DND-41 (cell line): ENCODE data around the gene UCP1.

Source experiments
- ATAC-seq: fragments of 200-7000 bp; cut with Tn5 transposase; 3 replicates; pipeline ENCODE4 v1.9.1; 2021; ENCODE audit warnings: low read depth; ENCODE audit not compliant: insufficient read depth
- DNase-seq: peaks from one replicate; pipeline ENCODE4 v3.0.0-alpha.2; 2020
- H2AFZ ChIP-seq: 2 replicates; pipeline ENCODE4 v1.6.0; 2012; ENCODE audit warnings: low read depth, low read length
- H3K27ac ChIP-seq: 2 replicates; pipeline ENCODE4 v1.5.1; 2012; ENCODE audit warnings: low read length, inconsistent platforms
- H3K27me3 ChIP-seq: fragments of 200-600 bp; sonication (generic); 2 replicates; pipeline ENCODE4 v1.6.0; 2012; ENCODE audit warnings: low read length, mild to moderate bottlenecking, inconsistent platforms; ENCODE audit not compliant: insufficient read depth, poor library complexity
- H3K36me3 ChIP-seq: 2 replicates; pipeline ENCODE4 v1.5.1; 2012; ENCODE audit warnings: low read length, inconsistent platforms; ENCODE audit not compliant: insufficient read depth
- H3K4me1 ChIP-seq: 2 replicates; pipeline ENCODE4 v1.5.1; 2012; ENCODE audit warnings: mild to moderate bottlenecking, low read length; ENCODE audit not compliant: insufficient read depth
- H3K4me2 ChIP-seq: 2 replicates; pipeline ENCODE4 v1.6.0; 2012; ENCODE audit warnings: mild to moderate bottlenecking, moderate library complexity, low read length, inconsistent platforms; ENCODE audit not compliant: insufficient read depth
- H3K4me3 ChIP-seq, 2 experiments: fragments of 200-600 bp in 1 of 2; shearing (Covaris generic) in 1 of 2; 2 replicates each; pipeline ENCODE4 v1.5.1; 2012 to 2016; ENCODE audit warnings: inconsistent platforms in 2 of 2, low read length in 2 of 2, mild to moderate bottlenecking in 2 of 2, low read depth in 1 of 2, moderate library complexity in 1 of 2
- H3K79me2 ChIP-seq: 2 replicates; pipeline ENCODE4 v1.6.0; 2012; ENCODE audit warnings: low read length, inconsistent platforms; ENCODE audit not compliant: insufficient read depth
- H3K9ac ChIP-seq: 2 replicates; pipeline ENCODE4 v1.6.0; 2012; ENCODE audit warnings: low read depth, mild to moderate bottlenecking, inconsistent platforms, low read length, moderate library complexity
- H3K9me3 ChIP-seq: 2 replicates; pipeline ENCODE4 v1.5.1; 2012; ENCODE audit warnings: low read length, moderate library complexity, mild to moderate bottlenecking, inconsistent platforms; ENCODE audit not compliant: insufficient read depth, severe bottlenecking
- H4K20me1 ChIP-seq: 2 replicates; pipeline ENCODE4 v1.6.0; 2012; ENCODE audit warnings: low read length; ENCODE audit not compliant: insufficient read depth
- CTCF ChIP-seq: IDR thresholded peaks from 2 replicates; pipeline ENCODE4 v1.5.1; 2012; ENCODE audit warnings: borderline replicate concordance, low read length, moderate library complexity, mild to moderate bottlenecking; ENCODE audit not compliant: poor library complexity, severe bottlenecking; ENCODE audit errors: extremely low read depth
- EZH2 ChIP-seq: IDR thresholded peaks from 3 replicates; pipeline ENCODE4 v1.6.1; 2012; ENCODE audit warnings: borderline replicate concordance, low read depth, mild to moderate bottlenecking, moderate library complexity, low read length, inconsistent platforms; ENCODE audit not compliant: severe bottlenecking

The UCP1 gene

GRCh38 chr4:140568507-140569306, at the start of gene UCP1:
UCP1 (minus strand) TSS chr4:140568961; CDS start chr4:140568729, 232 bp downstream.
- H3K4me3 ChIP-seq: no peak within 1 kb of the TSS
- no peaks in the 10 kb centered on the region for H3K79me2 ChIP-seq
- ATAC-seq (no peak), DNase-seq (no peak)
- no peak within 1 kb of the TSS for H2AFZ ChIP-seq
- no peaks in the 10 kb centered on the region for H3K9me3 ChIP-seq
- H3K36me3 ChIP-seq: no peaks in the 10 kb centered on the region
- H3K9ac ChIP-seq: no peak within 1 kb of the TSS
- H3K4me1 ChIP-seq: no peaks in the 10 kb centered on the region
- H3K4me2 ChIP-seq: no peak within 1 kb of the TSS
- H4K20me1 ChIP-seq: no peaks in the 10 kb centered on the region
- no peak for TF ChIP-seq CTCF
- no peak for TF ChIP-seq EZH2
- H3K27ac ChIP-seq: no peak within 1 kb of the TSS
- no peaks in the 10 kb centered on the region for H3K27me3 ChIP-seq

- Histone ChIP-seq H3K4me3 (no peak overlapping the region), H3K27me3 (no peaks in the 10 kb centered on the region), H3K36me3 (no peaks in the 10 kb centered on the region), H3K4me2 (no peak overlapping the region), H3K4me1 (no peaks in the 10 kb centered on the region), H3K9ac (no peak overlapping the region), H4K20me1 (no peaks in the 10 kb centered on the region), H3K79me2 (no peaks in the 10 kb centered on the region), H3K27ac (no peak overlapping the region), H3K9me3 (no peaks in the 10 kb centered on the region), H2AFZ (no peak overlapping the region)
- no peak for DNase-seq
- TF ChIP-seq EZH2: no peak
- TF ChIP-seq CTCF: no peak
- no peak for ATAC-seq
Measured at GRCh38 chr4:140617499-140618248, 48.9 kb upstream of the UCP1 start.

GRCh38 chr4:140615451-140615850, 46.7 kb upstream of the UCP1 start:
- no peak overlapping the region for H3K4me3 ChIP-seq
- no peak overlapping the region for H3K27ac ChIP-seq
- no peaks in the 10 kb centered on the region for H3K4me1 ChIP-seq
- H4K20me1 ChIP-seq: no peaks in the 10 kb centered on the region
- H3K36me3 ChIP-seq: no peaks in the 10 kb centered on the region
- no peak overlapping the region for H3K4me2 ChIP-seq
- H3K79me2 ChIP-seq: no peaks in the 10 kb centered on the region
- no peaks in the 10 kb centered on the region for H3K9me3 ChIP-seq
- ATAC-seq (no peak), DNase-seq (no peak)
- TF ChIP-seq EZH2 (no peak), CTCF (no peak)
- no peak overlapping the region for H2AFZ ChIP-seq
- H3K9ac ChIP-seq: no peak overlapping the region
- no peaks in the 10 kb centered on the region for H3K27me3 ChIP-seq
